NCI-H2196 treated with DMSO at 0.1 percent for 48 hours (cell line): ENCODE data around the gene CTIF.

Experiments
- DNase-seq: peaks from one replicate; lab custom pipeline; 2025; ENCODE audit not compliant: unreplicated experiment; lab: John Stamatoyannopoulos, UW

The CTIF gene

GRCh38 chr18:48766026-48766425, 227.2 kb downstream of the CTIF start:
- DNase-seq: no peak

- DNase-seq: no peak
These were observed 227.7 kb downstream of the CTIF start for GRCh38 chr18:48766487-48766886.

GRCh38 chr18:48767090-48767690, 228.4 kb downstream of the CTIF start:
- DNase-seq: no peak

- DNase-seq: no peak
These were observed 230.3 kb downstream of the CTIF start for GRCh38 chr18:48769006-48769636.

- DNase-seq: no peak
These were observed 231.4 kb downstream of the CTIF start for GRCh38 chr18:48770243-48770642.

GRCh38 chr18:48771641-48772375, 233.0 kb downstream of the CTIF start:
- DNase-seq: no peak

- no peak for DNase-seq
These were observed 233.6 kb downstream of the CTIF start for GRCh38 chr18:48772457-48772856.

- DNase-seq: no peak
These were observed 235.0 kb downstream of the CTIF start for GRCh38 chr18:48773821-48774220.

GRCh38 chr18:48774941-48775340, 236.1 kb downstream of the CTIF start:
- DNase-seq: no peak

GRCh38 chr18:48775372-48776155, 236.7 kb downstream of the CTIF start:
- DNase-seq: no peak

- DNase-seq: no peak
These were observed 237.3 kb downstream of the CTIF start for GRCh38 chr18:48776156-48776555.

GRCh38 chr18:48776641-48777025, 237.8 kb downstream of the CTIF start:
- no peak for DNase-seq

GRCh38 chr18:48777026-48777743, 238.4 kb downstream of the CTIF start:
- DNase-seq: peak; percentile 27

- no peak for DNase-seq
These were observed 238.9 kb downstream of the CTIF start for GRCh38 chr18:48777744-48778116.

- DNase-seq: no peak
These were observed 239.6 kb downstream of the CTIF start for GRCh38 chr18:48778344-48779011.

GRCh38 chr18:48779462-48779861, 240.6 kb downstream of the CTIF start:
- DNase-seq: no peak

GRCh38 chr18:48780201-48780912, 241.5 kb downstream of the CTIF start:
- DNase-seq: no peak

GRCh38 chr18:48780913-48781162, 242.0 kb downstream of the CTIF start:
- DNase-seq: no peak

GRCh38 chr18:48781163-48781987, 242.5 kb downstream of the CTIF start:
- DNase-seq: no peak
